K562 (cell line): ENCODE measurements around the gene ANKS1A. TPM values are rescaled to one million over a fixed set of nuclear protein-coding genes. Genes with fewer than 3 reads are reported as not detected.

Experiments
- ATAC-seq: fragments of 200-7000 bp; cut with Tn5 transposase; 3 replicates; pipeline ENCODE4 v1.9.1; 2020; ENCODE audit warnings: moderate library complexity
- BruUV-seq: library from RNA; stranded (reverse); fragments of 400-500 nt; replicated peaks from 2 replicates; lab custom pipeline; 2021; lab: Mats Ljungman, UMichigan
- CTCF ChIA-PET: fragments of 300-600 bp; formaldehyde crosslinking; extraction: SDS; loops from one replicate; lab custom pipeline; 2021; ENCODE audit warnings: low intra/inter-chr PET ratio; lab: Yijun Ruan, JAX
- POLR2A ChIA-PET: fragments of 300-600, 350-650 bp; sonication (Branson Sonifier 250); formaldehyde crosslinking; extraction: SDS; loops from one replicate; lab custom pipeline; 2021; ENCODE audit warnings: antibody characterized with exemption, inconsistent platforms; lab: Yijun Ruan, JAX
- DNase-seq, 4 experiments: peaks; one replicate each; pipeline versions ENCODE4 v3.0.0 to v3.0.0-alpha.2; 2011 to 2018; ENCODE audit warnings: low spot score in 3 of 4, mixed read lengths in 3 of 4; ENCODE audit errors: extremely low read depth in 1 of 4
- FAIRE-seq: peaks from 2 replicates; lab custom pipeline; 2011; peaks lifted over from hg19 to GRCh38; lab: Jason Lieb, UNC
- H2AFZ ChIP-seq: 2 replicates; pipeline ENCODE4 v1.6.0; 2011; ENCODE audit warnings: low read depth, low read length, control low read depth, inconsistent platforms
- H3K27ac ChIP-seq: fragments of 200-600 bp; 3 replicates; pipeline ENCODE4 v1.8.0; 2011; ENCODE audit warnings: low read depth, mild to moderate bottlenecking, control low read depth, inconsistent platforms, low read length, moderate library complexity, mixed read lengths; ENCODE audit errors: extremely low read depth
- H3K27me3 ChIP-seq, 2 experiments: fragments of 300-600 bp in 1 of 2; 2 replicates in 1 of 2; 3 replicates in 1 of 2; pipeline versions ENCODE4 v1.6.0 to v1.8.0; 2011; ENCODE audit warnings: inconsistent platforms in 2 of 2, low read length in 2 of 2, mild to moderate bottlenecking in 1 of 2, mixed read lengths in 1 of 2, moderate library complexity in 1 of 2; ENCODE audit not compliant: control insufficient read depth in 2 of 2, insufficient read depth in 2 of 2
- H3K36me3 ChIP-seq: fragments of 300-600 bp; 3 replicates; pipeline ENCODE4 v1.8.0; 2011; ENCODE audit warnings: mild to moderate bottlenecking, low read length, inconsistent platforms; ENCODE audit not compliant: control insufficient read depth, insufficient read depth
- H3K4me1 ChIP-seq, 2 experiments: fragments of 200-600 bp in 1 of 2; replicated peaks in 1 of 2; 2 replicates in 1 of 2; 3 replicates in 1 of 2; pipeline versions ENCODE4 v1.5.1 to v1.8.0; 2011; ENCODE audit warnings: inconsistent platforms in 2 of 2, low read length in 2 of 2, mild to moderate bottlenecking in 1 of 2, mixed read lengths in 1 of 2, moderate library complexity in 1 of 2; ENCODE audit not compliant: control insufficient read depth in 2 of 2, insufficient read depth in 2 of 2
- H3K4me2 ChIP-seq: 2 replicates; pipeline ENCODE4 v1.6.1; 2011; ENCODE audit warnings: low read length, control low read depth, inconsistent platforms, mixed read lengths; ENCODE audit not compliant: insufficient read depth
- H3K4me3 ChIP-seq: fragments of 200-600 bp; sonication (generic), shearing (Covaris generic); 2 replicates; pipeline ENCODE4 v1.5.1; 2016; ENCODE audit warnings: control low read depth, inconsistent platforms
- H3K79me2 ChIP-seq: fragments of 200-600 bp; 3 replicates; pipeline ENCODE4 v1.8.0; 2011; ENCODE audit warnings: low read length, inconsistent platforms; ENCODE audit not compliant: control insufficient read depth, insufficient read depth
- H3K9ac ChIP-seq, 2 experiments: 2 replicates each; pipeline versions ENCODE4 v1.6.0 to v1.6.1; 2011; ENCODE audit warnings: low read depth in 2 of 2, low read length in 2 of 2, control low read depth in 1 of 2, inconsistent platforms in 1 of 2, mild to moderate bottlenecking in 1 of 2, mixed read lengths in 1 of 2; ENCODE audit not compliant: insufficient read depth in 1 of 2
- H3K9me1 ChIP-seq: one replicate; pipeline ENCODE4 v1.6.0; 2011; ENCODE audit warnings: inconsistent platforms, mild to moderate bottlenecking, low read length, moderate library complexity; ENCODE audit not compliant: control insufficient read depth, insufficient read depth
- H3K9me3 ChIP-seq: replicated peaks from 2 replicates; pipeline ENCODE4 v1.5.1; 2011; ENCODE audit warnings: low read depth, low read length, inconsistent platforms; ENCODE audit not compliant: control insufficient read depth, insufficient read depth
- H4K20me1 ChIP-seq: replicated peaks from 2 replicates; pipeline ENCODE4 v1.6.1; 2011; ENCODE audit warnings: low read length, inconsistent platforms, mixed read lengths; ENCODE audit not compliant: control insufficient read depth, insufficient read depth
- CC2D1A ChIP-seq: fragments of 450-650 bp; IDR thresholded peaks from 2 replicates; pipeline ENCODE4 v1.6.1; 2017; ENCODE audit warnings: mild to moderate bottlenecking
- FOXK2 ChIP-seq, 2 experiments: fragments of 450-650 bp; IDR thresholded peaks in 1 of 2; conservative IDR thresholded peaks in 1 of 2; 2 replicates each; pipeline ENCODE4 v1.6.1; 2016; ENCODE audit warnings: low read depth in 2 of 2, mild to moderate bottlenecking in 1 of 2
- NFE2L1 ChIP-seq: fragments of 450-650 bp; IDR thresholded peaks from 2 replicates; pipeline ENCODE4 v1.6.1; 2016; ENCODE audit warnings: missing genetic modification characterization, low read depth, mild to moderate bottlenecking, missing compliant biosample characterization, moderate library complexity, borderline replicate concordance
- POLR3G ChIP-seq: IDR thresholded peaks from 2 replicates; pipeline ENCODE4 v1.6.1; 2011; ENCODE audit not compliant: insufficient read length, insufficient replicate concordance; ENCODE audit errors: extremely low read depth
- TSC22D4 ChIP-seq: fragments of 450-650 bp; IDR thresholded peaks from 2 replicates; pipeline ENCODE4 v1.6.1; 2016; ENCODE audit warnings: missing genetic modification characterization, missing biosample characterization, control low read depth
- ZBTB7A ChIP-seq: IDR thresholded peaks from 2 replicates; pipeline ENCODE4 v1.6.1; 2011; ENCODE audit warnings: low read depth, mild to moderate bottlenecking, low read length, moderate library complexity, borderline replicate concordance; ENCODE audit not compliant: control insufficient read depth
- ZFP1 ChIP-seq: fragments of 450-650 bp; formaldehyde crosslinking; IDR thresholded peaks from 2 replicates; pipeline ENCODE4 v1.4.0; 2020; ENCODE audit warnings: mild to moderate bottlenecking, mixed read lengths
- WGBS: fragments of 100-300 bp; shearing (Covaris generic); methylation state at CpG from one replicate; pipeline ENCODE4 v1.1.6; 2016; ENCODE audit warnings: low coverage, mixed read lengths; ENCODE audit not compliant: insufficient coverage; ENCODE audit errors: missing lambda C conversion rate; 5-methylcytosine and 5-hydroxymethylcytosine counted together
- in situ Hi-C: fragments of 300-500 bp; cut with MboI; formaldehyde crosslinking; loops from 4 replicates; pipeline ENCODE4 v1.15.0; 2018; ENCODE audit warnings: inconsistent platforms, mixed read lengths
- intact Hi-C: fragments of 100-400 bp; cut with micrococcal nuclease; formaldehyde crosslinking; loops from 2 replicates; pipeline ENCODE4 v1.14.2; 2022
- polyA plus RNA-seq, 8 experiments: library from polyadenylated mRNA; depleted of rRNA in 4 of 8; stranded (reverse) in 5 of 8; unstranded in 3 of 8; fragments of >200 nt; fragmentation: Nextera tagmentation in 2 of 8; fragmentation: Illumina TruSeq in 1 of 8; extraction: Ambion mirVana in 2 of 8; extraction: Trizol in 1 of 8; gene quantifications; 2 replicates each; pipeline versions ENCODE4 v1.2.1 to v1.2.3, GENCODE V29; 2011 to 2014; ENCODE audit warnings: inconsistent platforms in 1 of 8, missing spikeins in 1 of 8
- total RNA-seq, 7 experiments: library from RNA; depleted of rRNA in 6 of 7; stranded (reverse); fragments of >200 nt in 6 of 7; fragmentation: Illumina TruSeq in 2 of 7; extraction: Trizol in 2 of 7; gene quantifications; 2 replicates each; pipeline versions ENCODE4 v1.2.1 to v1.2.3, GENCODE V29; 2011 to 2021; ENCODE audit warnings: low replicate concordance in 1 of 7
- TF ChIP-seq, protein P1 (sequence below): sonication (generic); formaldehyde crosslinking; IDR thresholded peaks from 2 replicates; pipeline ENCODE4 v1.8.1; 2023; ENCODE audit warnings: mild to moderate bottlenecking, missing genetic modification reagents
- TF ChIP-seq, protein P2 (sequence below): sonication (generic); formaldehyde crosslinking; IDR thresholded peaks from 2 replicates; pipeline ENCODE4 v1.8.0; 2022; ENCODE audit warnings: missing genetic modification reagents, mild to moderate bottlenecking, moderate library complexity, borderline replicate concordance
- TF ChIP-seq, protein P3 (sequence below): fragments of 250-450 bp; sonication (Bioruptor Pico); IDR thresholded peaks from 2 replicates; pipeline ENCODE4 v1.5.0; 2021; ENCODE audit warnings: mild to moderate bottlenecking, moderate library complexity

The ANKS1A gene
- total and polyA plus RNA-seq, 9 of the 15 experiments (the other 6 are each of a cell fraction or from before 2014, with no cell fraction given) = 1.1 to 13.8 (median 5.3) TPM

DNA sequence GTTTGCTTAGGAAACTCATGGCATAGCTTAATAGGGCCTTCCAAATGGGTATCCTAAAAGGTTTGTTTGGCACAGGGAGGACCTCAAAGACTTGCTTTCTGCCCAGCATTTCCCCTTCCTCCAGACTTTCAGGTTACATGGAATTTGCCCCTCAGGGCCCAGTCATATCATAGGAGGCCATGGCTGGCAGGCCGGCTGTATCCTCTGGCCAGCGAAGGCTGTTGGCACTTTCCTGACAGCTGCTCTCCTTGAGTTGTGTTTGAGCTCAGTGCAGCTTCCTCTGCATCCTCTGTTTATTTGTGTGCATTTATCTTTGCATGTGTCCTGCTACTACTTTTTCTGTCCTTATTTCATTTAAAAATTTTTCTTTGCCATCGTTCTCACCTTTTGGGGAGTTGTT is 90.9 kb downstream of the ANKS1A start:
- no TSS peak for BruUV-seq
- H3K9ac ChIP-seq = no peak overlapping the region
- POLR2A ChIA-PET = interaction anchor here (0.5 to 1.2 kb wide), 4 partner anchors 8 to 315 kb away, joined by 3 to 5 read pairs (median 3); no protein-coding TSS in a partner anchor
- no peak overlapping the region for H3K27ac ChIP-seq
- 86% methylated on average over 3 of the region's 3 CpGs for WGBS
- no peaks in the 10 kb centered on the region for H3K27me3 ChIP-seq
- no peaks in the 10 kb centered on the region for H3K9me3 ChIP-seq
- no peak overlapping the region for H2AFZ ChIP-seq
- in situ Hi-C loops = no loop called here
- H3K4me1 ChIP-seq = peaks cover 9 to 15% of the 10 kb centered on the region in 2 experiments; a peak in 3 of 5 replicates
- ATAC-seq = no peak
- H3K9me1 ChIP-seq = no peaks in the 10 kb centered on the region
- CTCF ChIA-PET = no interaction called here
- no peaks in the 10 kb centered on the region for H4K20me1 ChIP-seq
- H3K79me2 ChIP-seq = no peaks in the 10 kb centered on the region
- H3K4me2 ChIP-seq = no peak overlapping the region
- no peak overlapping the region for H3K4me3 ChIP-seq
- TF ChIP-seq FOXK2 (conservative IDR thresholded peaks at IDR 0.05 in 1 of 2, IDR thresholded peaks at IDR 0.05 in 1 of 2; ENCODE audit: low read depth in 2 of 2) (no peak), NFE2L1 (tag) (no peak), CC2D1A (no peak), ZFP1 (no peak), ZBTB7A (no peak), TSC22D4 (tag) (no peak), POLR3G (no peak)
- TF ChIP-seq, protein P1, sequence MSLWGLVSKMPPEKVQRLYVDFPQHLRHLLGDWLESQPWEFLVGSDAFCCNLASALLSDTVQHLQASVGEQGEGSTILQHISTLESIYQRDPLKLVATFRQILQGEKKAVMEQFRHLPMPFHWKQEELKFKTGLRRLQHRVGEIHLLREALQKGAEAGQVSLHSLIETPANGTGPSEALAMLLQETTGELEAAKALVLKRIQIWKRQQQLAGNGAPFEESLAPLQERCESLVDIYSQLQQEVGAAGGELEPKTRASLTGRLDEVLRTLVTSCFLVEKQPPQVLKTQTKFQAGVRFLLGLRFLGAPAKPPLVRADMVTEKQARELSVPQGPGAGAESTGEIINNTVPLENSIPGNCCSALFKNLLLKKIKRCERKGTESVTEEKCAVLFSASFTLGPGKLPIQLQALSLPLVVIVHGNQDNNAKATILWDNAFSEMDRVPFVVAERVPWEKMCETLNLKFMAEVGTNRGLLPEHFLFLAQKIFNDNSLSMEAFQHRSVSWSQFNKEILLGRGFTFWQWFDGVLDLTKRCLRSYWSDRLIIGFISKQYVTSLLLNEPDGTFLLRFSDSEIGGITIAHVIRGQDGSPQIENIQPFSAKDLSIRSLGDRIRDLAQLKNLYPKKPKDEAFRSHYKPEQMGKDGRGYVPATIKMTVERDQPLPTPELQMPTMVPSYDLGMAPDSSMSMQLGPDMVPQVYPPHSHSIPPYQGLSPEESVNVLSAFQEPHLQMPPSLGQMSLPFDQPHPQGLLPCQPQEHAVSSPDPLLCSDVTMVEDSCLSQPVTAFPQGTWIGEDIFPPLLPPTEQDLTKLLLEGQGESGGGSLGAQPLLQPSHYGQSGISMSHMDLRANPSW (CRISPR knock-in tag) = no peak
- TF ChIP-seq, protein P2, sequence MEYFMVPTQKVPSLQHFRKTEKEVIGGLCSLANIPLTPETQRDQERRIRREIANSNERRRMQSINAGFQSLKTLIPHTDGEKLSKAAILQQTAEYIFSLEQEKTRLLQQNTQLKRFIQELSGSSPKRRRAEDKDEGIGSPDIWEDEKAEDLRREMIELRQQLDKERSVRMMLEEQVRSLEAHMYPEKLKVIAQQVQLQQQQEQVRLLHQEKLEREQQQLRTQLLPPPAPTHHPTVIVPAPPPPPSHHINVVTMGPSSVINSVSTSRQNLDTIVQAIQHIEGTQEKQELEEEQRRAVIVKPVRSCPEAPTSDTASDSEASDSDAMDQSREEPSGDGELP (CRISPR knock-in tag) = no peak
- TF ChIP-seq, protein P3, sequence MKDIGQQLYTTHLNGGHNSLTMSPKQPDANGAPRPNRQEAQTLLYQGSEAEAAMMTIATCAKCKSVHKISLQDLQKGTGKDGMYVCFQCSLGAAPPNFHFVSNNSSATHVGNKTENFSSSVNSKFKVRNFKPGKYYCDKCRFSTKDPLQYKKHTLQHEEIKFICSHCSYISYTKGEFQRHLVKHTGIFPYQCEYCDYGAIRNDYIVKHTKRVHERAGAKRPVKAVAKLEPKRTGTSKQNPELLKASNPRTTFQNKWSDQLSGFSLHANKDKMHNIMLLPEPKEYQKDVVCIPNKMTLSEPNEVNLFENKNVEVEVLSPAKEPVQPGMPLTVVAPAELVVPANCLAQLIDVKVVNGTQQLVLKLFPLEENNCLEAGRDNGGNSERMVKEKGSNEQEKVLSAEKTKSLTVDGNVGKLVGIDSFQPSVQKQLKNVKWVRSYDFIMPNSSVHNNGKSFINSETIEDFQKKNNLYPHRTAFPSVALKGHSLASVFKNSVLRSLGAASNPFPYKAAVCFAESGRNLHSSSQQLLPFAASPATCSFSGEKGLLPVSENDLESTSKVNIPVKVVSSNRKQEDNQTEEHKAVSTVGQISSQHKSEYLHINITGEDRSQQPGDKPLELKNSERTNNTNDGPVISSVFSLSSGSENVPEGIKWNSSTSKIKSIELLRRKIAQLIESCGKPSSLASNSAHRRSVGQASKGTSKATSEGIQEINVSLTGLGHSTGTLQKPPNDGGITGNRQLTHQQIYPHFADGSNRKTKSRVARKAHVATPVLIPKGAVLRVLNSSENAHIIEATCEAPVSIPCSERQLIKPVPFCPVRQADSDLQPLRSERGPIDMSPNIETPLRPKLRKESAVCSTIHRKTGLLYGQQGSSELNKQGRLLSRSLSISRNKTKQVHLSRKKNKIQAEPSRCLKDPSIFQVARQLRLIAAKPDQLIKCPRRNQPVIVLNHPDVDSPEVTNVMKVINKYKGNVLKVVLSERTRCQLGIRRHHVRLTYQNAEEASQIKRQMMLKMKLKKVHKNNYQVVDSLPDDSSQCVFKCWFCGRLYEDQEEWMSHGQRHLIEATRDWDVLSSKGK = no peak
- TF ChIP-seq, all 486 proteins: peak for 0
- FAIRE-seq (no peak), DNase-seq (no peak)
- intact Hi-C loops = loop anchor here (10.0 kb wide), 1 partner anchor 815 kb away; no protein-coding TSS in a partner anchor
- peaks cover 28% of the 10 kb centered on the region for H3K36me3 ChIP-seq
